ENCODE measurements around the gene THBS1. TPM values are rescaled to one million over a fixed set of nuclear protein-coding genes. Genes with fewer than 3 reads are reported as not detected.

The THBS1 gene
- total RNA-seq, 1 donor from 2014 or later, result 171 TPM

DNA sequence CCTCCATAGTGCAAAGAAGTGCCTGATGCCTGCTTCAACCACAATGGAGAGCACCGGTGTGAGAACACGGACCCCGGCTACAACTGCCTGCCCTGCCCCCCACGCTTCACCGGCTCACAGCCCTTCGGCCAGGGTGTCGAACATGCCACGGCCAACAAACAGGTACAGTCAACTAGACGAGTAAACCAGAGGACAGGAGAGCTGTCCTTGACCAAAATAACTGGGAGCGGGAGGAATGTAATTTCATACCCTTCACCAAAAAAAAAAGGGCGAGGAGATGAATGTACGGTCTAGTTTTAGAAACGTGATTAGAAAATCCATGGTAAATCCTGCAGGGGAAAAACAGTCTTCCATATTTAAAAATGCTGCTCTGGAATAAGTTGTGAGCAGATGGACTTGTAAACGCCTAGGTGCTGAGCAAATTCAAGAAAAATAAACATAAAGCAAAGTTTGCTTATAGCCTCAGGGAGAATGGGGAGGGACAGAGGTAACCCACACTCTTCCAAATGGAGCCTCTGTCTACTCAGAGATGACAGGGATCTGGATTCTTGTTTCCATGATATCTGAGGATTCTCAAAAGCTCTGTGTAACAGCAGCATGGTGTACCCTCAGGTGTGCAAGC lies 8.4 kb downstream of the THBS1 start:
- no peak for DNase-seq

GRCh38 chr15:39589815-39590644 lies 9.2 kb downstream of the THBS1 start:
- no peak for DNase-seq

DNA sequence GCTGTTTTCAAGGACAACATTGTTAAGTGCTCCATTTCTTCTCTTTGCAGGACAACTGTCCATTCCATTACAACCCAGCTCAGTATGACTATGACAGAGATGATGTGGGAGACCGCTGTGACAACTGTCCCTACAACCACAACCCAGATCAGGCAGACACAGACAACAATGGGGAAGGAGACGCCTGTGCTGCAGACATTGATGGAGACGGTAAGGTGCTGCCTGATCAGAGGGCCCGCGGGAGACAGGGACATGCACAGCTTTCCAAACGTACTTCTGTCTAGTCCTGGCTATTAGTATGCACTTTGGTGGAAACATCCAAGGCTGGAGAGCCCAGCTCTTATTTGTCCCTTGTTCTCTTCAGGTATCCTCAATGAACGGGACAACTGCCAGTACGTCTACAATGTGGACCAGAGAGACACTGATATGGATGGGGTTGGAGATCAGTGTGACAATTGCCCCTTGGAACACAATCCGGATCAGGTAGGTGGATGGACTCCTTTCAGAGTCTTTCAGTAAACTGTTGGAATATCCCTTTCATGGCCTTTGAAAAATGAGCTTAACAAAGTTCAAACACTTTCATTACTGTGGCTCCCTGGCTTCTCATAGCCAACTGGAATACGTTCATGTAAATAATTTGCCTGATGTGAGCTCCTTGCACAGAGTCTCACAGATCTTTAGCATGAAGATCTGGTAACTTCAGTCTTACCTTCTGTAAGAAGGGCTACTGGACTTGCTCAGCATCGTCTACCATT lies 10.4 kb downstream of the THBS1 start:
- DNase-seq, result no peak

DNA sequence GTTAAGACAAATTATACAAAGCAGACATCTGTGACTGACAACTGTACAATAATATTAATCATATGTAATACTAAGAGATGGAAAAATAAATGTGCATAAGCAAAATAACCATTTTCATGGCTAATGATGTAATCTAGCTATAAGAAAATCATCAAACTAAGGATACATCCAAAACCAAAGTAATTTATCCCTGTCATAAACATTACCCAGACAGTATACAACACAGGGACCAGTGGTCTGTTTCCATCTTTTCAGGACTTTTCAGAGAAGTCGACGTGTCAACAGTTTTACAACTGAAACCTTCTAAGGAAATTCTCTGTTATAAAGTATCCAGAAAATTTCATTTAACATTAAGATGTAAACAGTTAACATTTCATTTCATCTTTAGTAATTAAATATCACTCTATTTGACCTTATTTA lies 11.0 kb downstream of the THBS1 start:
- no peak for DNase-seq

- DNase-seq, result no peak
Observed at GRCh38 chr15:39592500-39592899, 11.6 kb downstream of the THBS1 start.

DNA sequence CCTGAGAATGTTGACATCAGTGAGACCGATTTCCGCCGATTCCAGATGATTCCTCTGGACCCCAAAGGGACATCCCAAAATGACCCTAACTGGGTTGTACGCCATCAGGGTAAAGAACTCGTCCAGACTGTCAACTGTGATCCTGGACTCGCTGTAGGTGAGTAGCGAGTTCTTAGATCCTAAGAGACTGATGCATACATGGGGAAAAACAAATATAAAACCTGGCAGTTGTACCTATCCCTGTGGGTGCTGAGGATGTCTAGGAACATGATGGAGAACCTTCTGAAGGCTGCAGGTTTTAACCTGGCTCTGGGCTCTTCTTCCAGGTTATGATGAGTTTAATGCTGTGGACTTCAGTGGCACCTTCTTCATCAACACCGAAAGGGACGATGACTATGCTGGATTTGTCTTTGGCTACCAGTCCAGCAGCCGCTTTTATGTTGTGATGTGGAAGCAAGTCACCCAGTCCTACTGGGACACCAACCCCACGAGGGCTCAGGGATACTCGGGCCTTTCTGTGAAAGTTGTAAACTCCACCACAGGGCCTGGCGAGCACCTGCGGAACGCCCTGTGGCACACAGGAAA lies 12.3 kb downstream of the THBS1 start:
- DNase-seq, result no peak

DNA sequence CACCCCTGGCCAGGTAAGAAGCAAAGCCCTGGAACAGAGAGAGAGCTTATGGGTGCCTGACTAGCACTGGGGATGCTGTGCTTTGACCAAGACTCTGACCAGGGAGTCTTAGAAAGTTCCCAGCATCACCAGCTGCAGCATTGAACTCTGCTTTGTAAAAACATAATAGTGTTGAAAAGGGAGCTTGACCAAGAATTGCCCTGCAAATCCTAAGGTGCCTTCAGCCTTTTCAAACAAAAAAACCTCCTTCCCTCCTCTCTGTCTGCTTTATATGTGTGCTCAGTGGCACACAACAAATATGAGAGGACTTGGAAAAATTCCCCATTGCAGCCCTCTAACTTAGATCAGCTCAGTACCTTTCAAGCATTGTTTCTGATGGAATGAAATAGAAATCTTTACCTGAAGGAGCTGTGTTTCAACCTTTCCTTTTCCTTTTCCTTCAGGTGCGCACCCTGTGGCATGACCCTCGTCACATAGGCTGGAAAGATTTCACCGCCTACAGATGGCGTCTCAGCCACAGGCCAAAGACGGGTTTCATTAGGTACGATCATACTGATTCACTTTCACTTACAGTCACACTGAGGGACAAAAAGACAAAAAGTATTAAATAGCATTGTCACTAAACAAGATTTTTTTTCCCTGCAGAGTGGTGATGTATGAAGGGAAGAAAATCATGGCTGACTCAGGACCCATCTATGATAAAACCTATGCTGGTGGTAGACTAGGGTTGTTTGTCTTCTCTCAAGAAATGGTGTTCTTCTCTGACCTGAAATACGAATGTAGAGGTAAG lies 13.0 kb downstream of the THBS1 start:
- DNase-seq, result no peak

DNA sequence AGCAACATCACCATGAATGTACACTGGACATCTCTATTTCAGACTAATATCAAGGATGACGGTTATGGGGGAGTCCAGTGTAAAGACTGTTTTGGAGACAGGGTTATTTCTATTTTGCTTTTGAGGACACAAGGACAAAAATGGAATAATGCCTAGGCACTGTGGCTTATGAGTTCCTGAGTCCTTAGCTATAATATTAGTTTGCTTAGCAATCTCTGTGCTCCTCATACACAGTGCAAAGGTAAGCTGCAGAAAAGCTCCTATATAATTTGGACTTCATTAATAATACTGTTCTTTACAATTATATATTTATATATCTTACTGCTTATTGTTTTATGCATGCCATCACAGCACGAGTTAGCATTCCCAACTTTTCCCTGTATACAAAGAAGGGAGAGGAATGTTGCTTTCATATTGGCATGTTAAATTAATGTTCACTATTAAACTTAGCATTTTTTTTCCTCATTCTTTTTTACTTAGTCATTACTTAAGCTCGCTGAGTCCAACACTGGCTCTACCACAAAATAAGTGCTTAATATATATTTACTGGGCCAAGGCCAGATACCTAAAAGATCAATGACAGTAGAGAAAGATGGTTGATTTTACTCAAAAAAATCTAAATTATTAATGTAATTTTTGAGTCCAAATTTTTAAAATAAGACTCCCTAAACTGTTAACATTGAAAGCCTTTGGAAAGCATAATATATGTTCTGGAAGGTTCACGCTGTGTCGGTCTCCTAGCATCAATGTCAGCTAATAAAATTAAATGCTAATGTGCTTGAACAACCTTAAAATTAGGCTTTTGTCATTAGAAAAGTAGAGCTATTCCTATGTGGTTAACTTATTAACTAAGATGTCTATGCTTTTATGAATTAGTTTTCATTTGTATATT lies 13.8 kb downstream of the THBS1 start:
- DNase-seq, result no peak

DNA sequence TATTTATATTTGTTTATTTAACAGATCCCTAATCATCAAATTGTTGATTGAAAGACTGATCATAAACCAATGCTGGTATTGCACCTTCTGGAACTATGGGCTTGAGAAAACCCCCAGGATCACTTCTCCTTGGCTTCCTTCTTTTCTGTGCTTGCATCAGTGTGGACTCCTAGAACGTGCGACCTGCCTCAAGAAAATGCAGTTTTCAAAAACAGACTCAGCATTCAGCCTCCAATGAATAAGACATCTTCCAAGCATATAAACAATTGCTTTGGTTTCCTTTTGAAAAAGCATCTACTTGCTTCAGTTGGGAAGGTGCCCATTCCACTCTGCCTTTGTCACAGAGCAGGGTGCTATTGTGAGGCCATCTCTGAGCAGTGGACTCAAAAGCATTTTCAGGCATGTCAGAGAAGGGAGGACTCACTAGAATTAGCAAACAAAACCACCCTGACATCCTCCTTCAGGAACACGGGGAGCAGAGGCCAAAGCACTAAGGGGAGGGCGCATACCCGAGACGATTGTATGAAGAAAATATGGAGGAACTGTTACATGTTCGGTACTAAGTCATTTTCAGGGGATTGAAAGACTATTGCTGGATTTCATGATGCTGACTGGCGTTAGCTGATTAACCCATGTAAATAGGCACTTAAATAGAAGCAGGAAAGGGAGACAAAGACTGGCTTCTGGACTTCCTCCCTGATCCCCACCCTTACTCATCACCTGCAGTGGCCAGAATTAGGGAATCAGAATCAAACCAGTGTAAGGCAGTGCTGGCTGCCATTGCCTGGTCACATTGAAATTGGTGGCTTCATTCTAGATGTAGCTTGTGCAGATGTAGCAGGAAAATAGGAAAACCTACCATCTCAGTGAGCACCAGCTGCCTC lies 14.7 kb downstream of the THBS1 start:
- DNase-seq, result no peak

DNA sequence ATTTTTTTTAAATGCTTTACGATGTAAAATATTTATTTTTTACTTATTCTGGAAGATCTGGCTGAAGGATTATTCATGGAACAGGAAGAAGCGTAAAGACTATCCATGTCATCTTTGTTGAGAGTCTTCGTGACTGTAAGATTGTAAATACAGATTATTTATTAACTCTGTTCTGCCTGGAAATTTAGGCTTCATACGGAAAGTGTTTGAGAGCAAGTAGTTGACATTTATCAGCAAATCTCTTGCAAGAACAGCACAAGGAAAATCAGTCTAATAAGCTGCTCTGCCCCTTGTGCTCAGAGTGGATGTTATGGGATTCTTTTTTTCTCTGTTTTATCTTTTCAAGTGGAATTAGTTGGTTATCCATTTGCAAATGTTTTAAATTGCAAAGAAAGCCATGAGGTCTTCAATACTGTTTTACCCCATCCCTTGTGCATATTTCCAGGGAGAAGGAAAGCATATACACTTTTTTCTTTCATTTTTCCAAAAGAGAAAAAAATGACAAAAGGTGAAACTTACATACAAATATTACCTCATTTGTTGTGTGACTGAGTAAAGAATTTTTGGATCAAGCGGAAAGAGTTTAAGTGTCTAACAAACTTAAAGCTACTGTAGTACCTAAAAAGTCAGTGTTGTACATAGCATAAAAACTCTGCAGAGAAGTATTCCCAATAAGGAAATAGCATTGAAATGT lies 15.6 kb downstream of the THBS1 start:
- DNase-seq, result no peak

- no peak for DNase-seq
Observed at GRCh38 chr15:39597336-39597735, 16.5 kb downstream of the THBS1 start.

DNA sequence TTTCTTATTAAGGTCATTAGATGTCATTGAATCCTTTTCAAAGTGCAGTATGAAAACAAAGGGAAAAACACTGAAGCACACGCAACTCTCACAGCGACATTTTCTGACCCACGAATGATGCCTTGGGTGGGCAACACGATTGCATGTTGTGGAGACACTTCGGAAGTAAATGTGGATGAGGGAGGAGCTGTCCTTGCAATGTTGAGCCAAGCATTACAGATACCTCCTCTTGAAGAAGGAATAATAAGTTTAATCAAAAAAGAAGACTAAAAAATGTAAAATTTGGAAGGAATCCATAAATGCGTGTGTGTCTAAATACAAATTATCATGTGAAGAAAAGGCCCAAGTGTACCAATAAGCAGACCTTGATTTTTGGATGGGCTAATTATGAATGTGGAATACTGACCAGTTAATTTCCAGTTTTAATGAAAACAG lies 16.9 kb downstream of the THBS1 start:
- DNase-seq, result no peak

DNA sequence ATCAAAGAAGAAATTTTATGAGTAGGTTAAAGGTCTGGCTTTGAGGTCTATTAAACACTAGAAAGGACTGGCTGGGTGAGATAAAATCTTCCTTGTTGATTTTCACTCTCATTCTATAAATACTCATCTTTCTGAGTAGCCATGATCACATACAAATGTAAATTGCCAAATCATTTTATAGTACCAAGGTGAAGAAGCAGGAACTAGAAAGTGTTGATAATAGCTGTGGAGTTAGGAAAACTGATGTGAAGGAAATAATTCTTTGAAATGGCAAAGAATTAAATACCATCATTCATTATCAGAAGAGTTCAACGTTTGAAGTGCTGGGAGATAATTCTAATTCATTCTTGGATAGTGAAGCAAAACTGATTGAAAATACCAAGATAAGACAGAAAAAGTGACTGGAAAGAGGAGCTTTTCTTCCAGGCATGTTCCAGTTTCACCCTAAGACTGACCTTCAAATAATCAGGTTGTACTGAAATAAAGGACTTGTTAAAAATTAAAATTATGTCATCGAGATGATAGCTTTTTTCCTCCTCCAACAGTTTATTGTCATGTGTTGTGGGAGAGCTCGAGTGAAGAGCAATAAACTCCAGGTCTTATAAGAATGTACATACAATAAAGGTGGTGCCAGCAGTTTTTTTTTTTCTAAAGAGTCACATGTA lies 17.4 kb downstream of the THBS1 start:
- no peak for DNase-seq

DNA sequence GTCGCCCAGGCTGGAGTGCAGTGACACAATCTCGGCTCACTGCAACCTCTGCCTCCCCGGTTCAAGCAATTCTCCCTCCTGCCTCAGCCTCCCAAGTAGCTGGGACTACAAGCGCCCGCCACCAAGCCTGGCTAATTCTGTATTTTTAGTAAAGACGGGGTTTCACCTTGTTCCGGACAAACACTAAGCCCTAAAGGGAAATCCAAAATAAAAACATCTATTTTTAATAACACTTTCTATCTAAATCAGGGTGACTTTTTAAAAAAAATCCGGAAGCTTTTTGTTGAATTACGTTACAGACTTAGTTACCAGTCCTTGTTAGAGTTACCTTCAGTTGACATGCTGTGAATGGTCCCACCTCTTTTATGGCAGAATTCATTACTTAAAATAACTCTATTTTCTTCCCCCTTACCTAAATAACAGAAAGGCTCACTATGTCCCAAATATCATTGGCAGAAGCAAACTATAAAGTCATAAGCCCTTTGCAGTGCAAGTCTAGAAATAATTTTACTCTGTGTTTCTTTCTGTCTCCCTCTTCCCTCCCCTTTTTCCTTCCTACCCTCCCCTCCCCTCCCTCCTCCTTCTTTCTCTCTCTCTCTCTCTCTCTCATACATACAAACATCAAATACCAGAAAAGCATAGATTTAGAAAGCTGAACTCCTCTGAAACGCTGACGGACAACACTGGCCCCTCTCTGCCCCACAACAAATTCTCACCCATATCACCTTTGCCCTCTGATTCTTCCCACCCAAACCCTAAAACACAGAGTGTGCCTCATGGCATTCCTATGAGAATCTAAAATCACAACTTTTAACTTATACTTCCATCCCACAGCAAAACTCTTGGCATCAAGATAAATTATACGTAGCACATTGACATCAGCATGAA lies 18.3 kb downstream of the THBS1 start:
- DNase-seq, result no peak

DNA sequence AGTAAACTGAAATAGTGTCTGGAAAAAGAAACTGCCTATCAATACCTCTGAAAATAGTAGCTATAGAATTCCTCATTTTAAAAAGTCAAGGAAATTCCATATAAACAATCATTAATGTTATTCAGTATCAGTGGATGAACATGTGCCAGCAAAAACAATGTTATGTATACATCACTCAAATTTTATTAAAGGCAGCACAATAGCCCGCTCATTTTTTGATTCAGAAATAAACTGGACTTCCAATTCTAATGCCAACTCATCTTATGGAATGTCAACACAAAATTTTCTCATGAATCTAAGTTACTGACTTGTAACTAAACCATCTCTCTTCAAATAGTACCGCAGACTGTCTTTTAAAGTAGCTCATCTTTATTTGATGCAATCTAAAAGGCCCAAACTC lies 19.0 kb downstream of the THBS1 start:
- no peak for DNase-seq

DNA sequence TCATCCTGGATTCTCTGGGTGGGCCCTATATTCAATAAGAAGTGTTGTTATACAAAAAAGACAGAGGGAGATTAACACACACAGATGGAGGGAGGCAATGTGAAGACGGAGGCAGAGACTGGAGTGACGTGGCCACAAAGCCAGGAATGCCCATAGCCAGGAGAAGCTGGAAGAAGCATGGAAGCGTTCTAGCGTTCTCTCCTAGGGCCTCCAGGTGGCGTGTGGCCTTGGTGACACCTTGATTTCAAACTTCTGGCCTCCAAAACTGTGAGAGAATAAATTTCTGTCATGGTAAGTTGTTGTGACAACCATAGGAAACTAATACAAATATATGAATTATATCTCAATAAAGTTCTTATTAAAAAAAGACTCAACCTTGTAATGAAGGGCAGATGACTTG lies 21.3 kb downstream of the THBS1 start:
- no peak for DNase-seq

DNA sequence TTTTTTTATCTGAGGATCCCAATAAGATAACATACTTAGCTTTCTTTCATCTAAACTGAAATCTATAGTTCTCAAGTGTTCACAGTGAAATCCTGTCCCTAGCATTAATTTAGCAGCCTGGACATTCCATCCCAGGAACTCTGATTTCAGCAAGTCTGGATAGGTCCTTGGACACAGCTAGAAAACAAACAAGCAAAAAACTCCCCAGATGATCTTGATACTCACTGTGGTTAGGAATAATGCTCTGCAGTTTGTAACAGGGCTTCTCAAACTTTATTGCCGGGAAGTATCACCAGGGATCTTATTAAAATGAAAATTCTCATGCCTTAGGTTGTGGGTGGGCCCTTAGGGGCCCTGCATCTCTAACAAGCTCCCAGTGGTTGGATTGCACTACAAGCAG lies 24.3 kb downstream of the THBS1 start:
- DNase-seq, result no peak

Measured in occipital lobe (tissue), 2 donors.